ENCODE data around the gene CFAP157. TPM values are rescaled to one million over a fixed set of nuclear protein-coding genes. Genes with fewer than 3 reads are reported as not detected.
A peak's percentile ranks its signal among the peaks of the same experiment; 100 is the strongest.

Gene CFAP157
- total RNA-seq = 25.9 TPM
- long read RNA-seq, partial matches to known transcripts = 16 of 27 reads
- long read RNA-seq, other reads (novel, unspliced or antisense) = 10 of 27 reads

GRCh38 chr9:127706836-127707241 lies at the start of gene CFAP157:
Gene CFAP157 (plus strand): TSS chr9:127706988. CDS start chr9:127707032, 44 bp downstream.
- intact Hi-C loops (cut with DNase I) = no loop called here
- H3K27me3 ChIP-seq (ENCODE audit: low read depth) = no peaks in the 10 kb centered on the region
- no peaks in the 10 kb centered on the region for H3K4me1 ChIP-seq
- peaks cover 3% of the 10 kb centered on the region for H3K36me3 ChIP-seq
- TF ChIP-seq CTCF (IDR thresholded peaks at IDR 0.05) = no peak
- ATAC-seq (peak; percentile 31 to 40), DNase-seq (no peak)
- no peak within 1 kb of the TSS for H3K27ac ChIP-seq
- no peaks in the 10 kb centered on the region for H3K9me3 ChIP-seq
- H3K4me3 ChIP-seq = no peak within 1 kb of the TSS

- intact Hi-C loops (cut with DNase I) = no loop called here
- ATAC-seq (no peak), DNase-seq (no peak)
- no peak overlapping the region for H3K27ac ChIP-seq
- H3K36me3 ChIP-seq = peaks cover 74% of the 10 kb centered on the region
- no peaks in the 10 kb centered on the region for H3K27me3 ChIP-seq (ENCODE audit: low read depth)
- no peak overlapping the region for H3K4me3 ChIP-seq
- H3K9me3 ChIP-seq = no peaks in the 10 kb centered on the region
- H3K4me1 ChIP-seq = no peaks in the 10 kb centered on the region
- TF ChIP-seq CTCF (IDR thresholded peaks at IDR 0.05) = no peak
These were observed 48.4 kb upstream of the CFAP157 start for GRCh38 chr9:127658428-127658827.

GRCh38 chr9:127660886-127661741 lies 45.7 kb upstream of the CFAP157 start:
- H3K9me3 ChIP-seq = no peaks in the 10 kb centered on the region
- intact Hi-C loops (cut with DNase I) = no loop called here
- H3K27ac ChIP-seq = no peak overlapping the region
- H3K4me1 ChIP-seq = peaks cover 8% of the 10 kb centered on the region
- DNase-seq = no peak
- H3K27me3 ChIP-seq (ENCODE audit: low read depth) = no peaks in the 10 kb centered on the region
- no peak for ATAC-seq
- no peak overlapping the region for H3K4me3 ChIP-seq
- TF ChIP-seq CTCF (IDR thresholded peaks at IDR 0.05) = no peak
- H3K36me3 ChIP-seq = peaks cover 78% of the 10 kb centered on the region

GRCh38 chr9:127662617-127663016 lies 44.2 kb upstream of the CFAP157 start:
- Histone ChIP-seq H3K4me3 (no peak overlapping the region), H3K27me3 (ENCODE audit: low read depth) (no peaks in the 10 kb centered on the region), H3K4me1 (peaks cover 8% of the 10 kb centered on the region), H3K9me3 (no peaks in the 10 kb centered on the region), H3K27ac (no peak overlapping the region), H3K36me3 (peaks cover 87% of the 10 kb centered on the region)
- TF ChIP-seq CTCF (IDR thresholded peaks at IDR 0.05) = no peak
- intact Hi-C loops (cut with DNase I) = no loop called here
- ATAC-seq (no peak), DNase-seq (no peak)

- DNase-seq (no peak), ATAC-seq (no peak)
- Histone ChIP-seq H3K4me1 (peaks cover 8% of the 10 kb centered on the region), H3K27me3 (ENCODE audit: low read depth) (no peaks in the 10 kb centered on the region), H3K9me3 (no peaks in the 10 kb centered on the region), H3K36me3 (peaks cover 94% of the 10 kb centered on the region), H3K4me3 (no peak overlapping the region), H3K27ac (peak overlapping the region; percentile 11)
- intact Hi-C loops (cut with DNase I) = no loop called here
- no peak for TF ChIP-seq CTCF (IDR thresholded peaks at IDR 0.05)
These were observed 42.5 kb upstream of the CFAP157 start for GRCh38 chr9:127664324-127664677.

Measured in lower lobe of right lung (tissue), 2 donors.